HG03442 (cell line): ENCODE data around the gene DPP4.

Experiments used
- ATAC-seq: cut with Tn5 transposase; IDR thresholded peaks from one replicate; pipeline ENCODE4 v1.9.1; 2021; ENCODE audit warnings: mild to moderate bottlenecking, moderate library complexity; ENCODE audit not compliant: unreplicated experiment

DPP4 gene

GRCh38 chr2:162086904-162087303, 12.9 kb upstream of the DPP4 start:
- no peak for ATAC-seq

GRCh38 chr2:162085090-162085891, 11.3 kb upstream of the DPP4 start:
- no peak for ATAC-seq

- no peak for ATAC-seq
Measured at GRCh38 chr2:162084536-162084935, 10.5 kb upstream of the DPP4 start.

GRCh38 chr2:162082681-162083080, 8.7 kb upstream of the DPP4 start:
- ATAC-seq: no peak

- no peak for ATAC-seq
Measured at GRCh38 chr2:162082036-162082435, 8.0 kb upstream of the DPP4 start.

GRCh38 chr2:162079514-162079913, 5.5 kb upstream of the DPP4 start:
- ATAC-seq: no peak

- no peak for ATAC-seq
Measured at GRCh38 chr2:162075689-162076132, 1.7 kb upstream of the DPP4 start.

GRCh38 chr2:162074928-162075688, 1.1 kb upstream of the DPP4 start:
- no peak for ATAC-seq

- no peak for ATAC-seq
Measured at GRCh38 chr2:162074632-162074895, 549 bp upstream of the DPP4 start.

- ATAC-seq: no peak
Measured at GRCh38 chr2:162072976-162073887, 783 bp downstream of the DPP4 start.

- ATAC-seq: peak; percentile 67
Measured at GRCh38 chr2:162072181-162072702, 1.8 kb downstream of the DPP4 start.

- no peak for ATAC-seq
Measured at GRCh38 chr2:162071001-162071400, 3.0 kb downstream of the DPP4 start.

GRCh38 chr2:162070228-162070936, 3.6 kb downstream of the DPP4 start:
- no peak for ATAC-seq

GRCh38 chr2:162069267-162069903, 4.6 kb downstream of the DPP4 start:
- ATAC-seq: no peak

- no peak for ATAC-seq
Measured at GRCh38 chr2:162067596-162067995, 6.4 kb downstream of the DPP4 start.

GRCh38 chr2:162065767-162066166, 8.2 kb downstream of the DPP4 start:
- ATAC-seq: no peak

- ATAC-seq: peak; percentile 39
Measured at GRCh38 chr2:162063899-162064298, 10.1 kb downstream of the DPP4 start.

GRCh38 chr2:162063281-162063680, 10.7 kb downstream of the DPP4 start:
- ATAC-seq: no peak

- peak; percentile 33 for ATAC-seq
Measured at GRCh38 chr2:162062559-162062958, 11.5 kb downstream of the DPP4 start.

- no peak for ATAC-seq
Measured at GRCh38 chr2:162061021-162061420, 13.0 kb downstream of the DPP4 start.
